NCI-H748 treated with DMSO at 0.1 percent for 48 hours (cell line): Measurements from ENCODE around the gene TSEN54.
"Not testable (repeated sequence)": the region's sequence is repeated elsewhere in the genome, so short reads cannot be mapped to it uniquely, and the experiment has no call there.

Source experiments
- DNase-seq: peaks from one replicate; lab custom pipeline; 2025; lab: John Stamatoyannopoulos, UW

TSEN54 gene

GRCh38 chr17:75516255-75516618 is at the start of gene TSEN54:
TSEN54 (plus strand) TSS chr17:75516528; CDS start chr17:75516561, 33 bp downstream.
- peak; percentile 50 for DNase-seq

DNA sequence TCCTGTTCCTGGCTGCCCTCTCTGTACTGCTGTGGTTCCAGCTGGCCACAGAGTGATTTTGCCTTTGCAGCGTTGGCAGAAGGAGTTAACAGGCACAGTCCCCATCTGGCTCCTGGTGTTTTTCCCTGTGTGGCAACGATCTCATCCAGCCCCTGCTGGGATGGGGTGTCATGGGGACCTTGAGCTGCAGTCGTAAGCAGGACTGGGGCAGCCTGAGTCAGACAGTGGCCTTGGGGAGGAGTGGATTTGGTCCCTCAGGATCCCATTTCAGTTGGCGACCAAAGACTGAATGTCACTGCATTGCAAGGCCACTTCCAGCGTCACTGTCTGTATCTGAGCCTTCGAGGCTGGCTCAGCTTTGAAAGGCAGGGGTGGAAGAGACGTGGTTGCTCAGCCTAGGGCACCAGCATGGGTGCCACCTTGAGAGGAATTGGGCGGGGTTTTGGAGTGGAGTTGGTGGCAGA is 48.0 kb upstream of the TSEN54 start:
- DNase-seq: no peak

- DNase-seq: no peak
These were observed 47.5 kb upstream of the TSEN54 start for GRCh38 chr17:75468779-75469373.

DNA sequence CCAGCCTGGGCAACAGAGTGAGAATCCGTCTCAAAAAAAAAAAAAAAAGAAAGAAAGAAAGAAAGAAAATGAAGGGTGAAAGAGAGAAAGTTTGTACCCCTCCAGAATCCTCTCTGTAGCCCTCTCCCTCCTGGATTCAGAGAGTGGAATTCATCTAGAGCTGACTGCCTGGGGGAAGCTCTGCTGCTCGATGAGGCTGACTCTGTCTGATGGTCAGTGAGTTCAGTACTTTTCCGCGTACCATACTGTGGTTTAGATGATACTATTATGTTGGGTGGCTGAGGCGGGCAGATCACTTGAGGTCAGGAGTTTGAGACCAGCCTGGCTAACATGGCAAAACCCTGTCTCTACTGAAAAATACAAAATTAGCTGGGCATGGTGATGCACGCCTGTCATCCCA is 45.1 kb upstream of the TSEN54 start:
- DNase-seq: no peak

- no peak for DNase-seq
These were observed 44.2 kb upstream of the TSEN54 start for GRCh38 chr17:75472119-75472518.

GRCh38 chr17:75473246-75473645 is 43.1 kb upstream of the TSEN54 start:
- no peak for DNase-seq

GRCh38 chr17:75474736-75475135 is 41.6 kb upstream of the TSEN54 start:
- DNase-seq: no peak

- DNase-seq: no peak
These were observed 41.0 kb upstream of the TSEN54 start for GRCh38 chr17:75475144-75475835.

- DNase-seq: no peak
These were observed 40.5 kb upstream of the TSEN54 start for GRCh38 chr17:75475851-75476250.

GRCh38 chr17:75476271-75476671 is 40.1 kb upstream of the TSEN54 start:
- DNase-seq: no peak

GRCh38 chr17:75476752-75477489 is 39.4 kb upstream of the TSEN54 start:
- no peak for DNase-seq

DNA sequence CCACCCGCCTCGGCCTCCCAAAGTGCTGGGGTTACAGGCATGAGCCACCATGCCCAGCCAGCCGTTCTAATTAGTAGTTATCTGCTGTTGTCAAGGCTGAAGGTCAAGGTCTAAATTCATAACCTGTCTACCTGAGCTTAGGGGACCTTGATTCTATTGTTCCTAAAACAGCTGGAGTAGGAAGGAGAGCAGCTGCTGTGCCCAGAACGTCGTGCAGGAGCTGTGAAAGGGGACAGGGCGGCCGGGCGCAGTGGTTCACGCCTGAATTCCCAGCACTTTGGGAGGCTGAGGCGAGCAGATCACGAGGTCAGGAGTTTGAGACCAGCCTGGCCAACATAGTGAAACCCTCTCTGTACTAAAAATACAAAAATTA is 38.9 kb upstream of the TSEN54 start:
- not testable (repeated sequence) for DNase-seq

DNA sequence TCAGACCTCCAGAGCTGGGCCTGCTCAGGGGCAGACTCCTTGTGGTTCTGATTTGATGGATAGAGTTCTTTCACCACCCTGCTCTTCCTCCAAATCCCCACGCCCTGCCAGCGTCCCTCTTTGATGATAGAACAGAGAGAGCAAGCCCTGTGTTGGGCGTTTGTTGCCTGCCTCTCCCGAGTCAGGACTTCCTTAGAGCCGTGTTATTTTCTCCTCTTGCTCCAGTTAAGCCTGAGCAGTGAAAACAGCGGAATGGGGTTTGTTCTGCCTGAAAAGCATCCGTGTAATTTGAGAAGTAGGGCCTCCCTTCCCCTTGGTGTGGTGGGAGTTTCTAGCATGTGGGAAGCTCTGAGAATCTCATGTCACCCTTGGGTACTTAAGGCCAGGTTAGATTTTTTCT is 37.8 kb upstream of the TSEN54 start:
- DNase-seq: no peak

DNA sequence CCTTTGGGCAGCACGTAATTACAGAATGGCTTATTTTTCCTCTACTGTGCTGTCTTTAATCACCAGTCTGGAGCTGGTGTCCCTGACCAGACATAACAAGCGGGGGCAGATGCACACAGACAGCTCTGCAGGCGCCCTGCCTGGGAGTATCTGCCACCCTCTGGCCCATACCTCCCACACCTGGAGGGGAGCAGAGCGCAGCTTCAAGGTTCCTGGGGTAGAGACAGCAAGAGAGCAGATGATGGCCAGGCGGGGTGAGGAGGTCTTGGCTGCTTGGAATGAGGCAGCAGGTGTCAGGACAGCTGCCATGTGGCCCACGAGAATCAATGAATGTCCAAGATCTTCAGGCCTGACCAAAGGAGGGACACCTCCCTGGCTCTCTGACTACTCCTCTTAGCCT is 36.0 kb upstream of the TSEN54 start:
- DNase-seq: no peak

DNA sequence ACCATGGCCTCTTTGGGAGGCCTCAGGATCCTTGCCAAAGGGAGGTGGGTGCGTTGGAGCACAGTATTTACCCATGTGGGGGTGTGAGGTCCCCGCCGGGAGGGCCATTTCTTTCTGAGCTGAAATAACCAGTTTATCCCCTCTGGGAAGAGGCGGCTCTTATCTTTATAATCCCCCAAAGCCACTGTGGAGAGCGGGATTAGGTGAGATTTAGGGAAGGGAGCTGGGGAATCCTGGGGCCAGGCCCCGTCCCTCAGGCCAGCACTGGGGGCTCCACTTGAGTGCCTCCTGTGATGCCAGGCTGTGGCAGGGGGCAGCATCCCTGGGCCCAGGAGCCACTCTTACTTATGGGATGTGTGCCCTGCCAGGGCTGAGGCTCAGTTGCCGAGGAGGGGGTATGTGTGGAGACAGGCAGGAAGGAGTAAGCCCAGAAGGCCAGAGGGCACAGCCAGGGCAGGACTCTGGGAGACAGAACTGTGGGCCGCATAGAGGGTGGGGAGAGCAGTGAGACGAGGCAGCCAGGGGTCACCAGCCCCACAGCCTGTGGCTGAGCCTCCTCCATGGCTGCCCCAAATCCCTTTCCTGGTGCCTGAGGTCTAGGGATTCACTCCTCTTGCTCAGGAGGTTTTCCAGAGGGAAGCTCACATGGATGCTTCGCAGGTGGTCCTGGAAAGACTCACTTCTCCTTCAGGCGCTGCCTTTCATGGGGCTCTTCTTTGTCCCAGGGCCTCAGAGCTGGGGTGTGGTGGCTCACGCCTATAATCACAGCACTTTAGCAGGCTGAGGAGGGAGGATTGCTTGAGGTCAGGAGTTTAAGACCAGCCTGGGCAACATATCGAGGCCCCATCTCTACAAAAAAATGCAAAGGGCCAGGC is 34.9 kb upstream of the TSEN54 start:
- no peak for DNase-seq

DNA sequence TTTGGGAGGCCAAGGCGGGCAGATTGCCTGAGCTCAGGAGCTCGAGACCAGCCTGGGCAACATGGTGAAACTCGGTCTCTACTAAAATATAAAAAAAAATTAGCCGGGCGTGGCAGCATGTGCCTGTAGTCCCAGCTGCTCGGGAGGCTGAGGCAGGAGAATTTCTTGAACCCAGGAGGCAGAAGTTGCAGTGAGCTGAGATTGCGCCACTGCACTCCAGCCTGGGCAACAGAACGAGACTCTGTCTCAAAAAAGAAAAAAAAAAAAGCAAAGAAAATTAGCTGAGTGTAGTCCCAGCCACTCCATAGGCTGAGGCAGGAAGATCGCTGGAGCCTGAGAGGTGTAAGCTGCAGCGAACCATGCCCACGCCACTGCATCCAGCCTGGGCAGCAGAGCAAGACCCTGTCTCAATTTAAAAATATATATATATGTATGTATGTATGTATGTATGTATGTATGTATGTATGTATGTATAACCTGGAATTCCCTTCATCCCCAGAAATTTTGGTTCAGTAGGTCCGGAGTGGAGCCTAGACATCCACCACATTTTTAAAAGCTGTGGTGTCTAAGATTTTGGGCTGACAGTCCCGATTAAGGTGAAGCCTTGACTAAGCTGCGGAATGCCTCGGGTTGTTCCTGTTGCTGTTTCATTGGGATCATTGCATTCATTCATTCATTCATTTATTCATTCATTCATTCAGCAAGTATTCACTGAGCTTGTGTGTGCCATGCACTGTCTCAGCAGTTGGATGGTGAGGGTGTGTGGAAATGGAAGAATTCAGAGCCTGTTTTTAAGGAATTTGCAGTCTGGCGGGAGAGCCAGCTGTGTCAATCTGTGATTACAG is 34.0 kb upstream of the TSEN54 start:
- no peak for DNase-seq

- no peak for DNase-seq
These were observed 30.6 kb upstream of the TSEN54 start for GRCh38 chr17:75485688-75486087.

DNA sequence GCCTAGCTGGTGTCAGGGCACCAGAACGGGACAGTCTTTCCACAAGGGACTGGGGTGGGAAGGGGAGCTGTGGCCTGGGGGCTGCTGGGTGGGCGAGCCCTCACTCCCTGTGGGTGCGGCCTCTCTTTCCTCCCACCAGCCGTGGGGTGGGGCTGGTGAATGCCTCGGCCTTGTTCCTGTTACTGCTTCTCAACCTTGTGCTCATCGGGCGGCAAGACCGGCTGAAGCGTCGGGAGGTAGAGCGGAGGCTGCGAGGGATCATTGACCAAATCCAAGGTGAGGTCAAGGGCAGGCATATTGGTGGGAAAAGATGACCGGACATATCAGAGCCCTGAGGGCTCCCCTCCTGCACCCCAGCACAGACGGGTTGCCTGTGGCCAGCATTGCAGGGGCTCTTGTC is 30.2 kb upstream of the TSEN54 start:
- no peak for DNase-seq

GRCh38 chr17:75486951-75487350 is 29.4 kb upstream of the TSEN54 start:
- DNase-seq: no peak

- DNase-seq: no peak
These were observed 28.8 kb upstream of the TSEN54 start for GRCh38 chr17:75487351-75488070.
